H1 (cell line): ENCODE results near the gene SLC35A2. TPM values are rescaled to one million over a fixed set of nuclear protein-coding genes. Genes with fewer than 3 reads are reported as not detected.

Experiments used
- CTCF ChIA-PET: fragments of 300-600 bp; sonication (Branson Sonifier 250); formaldehyde crosslinking; loops from one replicate; lab custom pipeline; 2021; ENCODE audit not compliant: partially characterized antibody; lab: Charles Lee
- POLR2A ChIA-PET: fragments of 300-600 bp; sonication (Branson Sonifier 250); formaldehyde crosslinking; loops from one replicate; lab custom pipeline; 2021; ENCODE audit warnings: inconsistent platforms; ENCODE audit not compliant: partially characterized antibody; lab: Charles Lee
- DNase-seq, 2 experiments: peaks; one replicate each; pipeline versions ENCODE4 v3.0.0 to v3.0.0-alpha.2; 2010 to 2022; ENCODE audit warnings: low spot score in 2 of 2, low read depth in 1 of 2, mixed read lengths in 1 of 2
- FAIRE-seq: peaks from 2 replicates; lab custom pipeline; 2011; peaks lifted over from hg19 to GRCh38; lab: Jason Lieb, UNC
- H2AFZ ChIP-seq: 2 replicates; pipeline ENCODE4 v1.8.1; 2012; ENCODE audit warnings: low read length, inconsistent platforms
- H2AK5ac ChIP-seq: 2 replicates; pipeline ENCODE4 v1.6.1; 2013; ENCODE audit warnings: low read depth, low read length
- H2BK120ac ChIP-seq: replicated peaks from 2 replicates; pipeline ENCODE3; 2013; ENCODE audit warnings: low read depth, low read length, inconsistent platforms
- H2BK12ac ChIP-seq: 2 replicates; pipeline ENCODE4 v1.6.1; 2013; ENCODE audit warnings: low read depth, low read length
- H2BK15ac ChIP-seq: 2 replicates; pipeline ENCODE4 v1.6.1; 2013; ENCODE audit warnings: low read length
- H2BK20ac ChIP-seq: 2 replicates; pipeline ENCODE4 v1.6.1; 2013; ENCODE audit warnings: low read length
- H2BK5ac ChIP-seq: 2 replicates; pipeline ENCODE4 v1.6.1; 2013; ENCODE audit warnings: low read depth, low read length
- H3K14ac ChIP-seq: 2 replicates; pipeline ENCODE4 v1.6.1; 2013; ENCODE audit warnings: inconsistent platforms; ENCODE audit not compliant: insufficient read length
- H3K18ac ChIP-seq: 2 replicates; pipeline ENCODE4 v1.6.1; 2013; ENCODE audit warnings: low read length; ENCODE audit errors: extremely low read depth
- H3K23ac ChIP-seq: 2 replicates; pipeline ENCODE4 v1.6.1; 2013; ENCODE audit warnings: inconsistent platforms; ENCODE audit not compliant: insufficient read length
- H3K23me2 ChIP-seq: 2 replicates; pipeline ENCODE4 v1.6.1; 2013; ENCODE audit warnings: low read depth, low read length
- H3K27ac ChIP-seq: 2 replicates; pipeline ENCODE4 v1.6.1; 2011; ENCODE audit warnings: low read depth, low read length, inconsistent platforms
- H3K27me3 ChIP-seq, 4 experiments: replicated peaks in 1 of 4; 1 replicate in 1 of 4; 2 replicates in 3 of 4; pipeline versions ENCODE4 v1.6.1 to v1.8.1; 2011 to 2013; ENCODE audit warnings: low read length in 3 of 4, mild to moderate bottlenecking in 3 of 4, inconsistent platforms in 2 of 4, mixed read lengths in 2 of 4, moderate library complexity in 1 of 4; ENCODE audit not compliant: control insufficient read depth in 3 of 4, insufficient read depth in 3 of 4; ENCODE audit errors: extremely low read depth in 1 of 4
- H3K36me3 ChIP-seq, 4 experiments: 2 replicates each; pipeline versions ENCODE4 v1.6.1 to v1.8.1; 2011 to 2013; ENCODE audit warnings: mild to moderate bottlenecking in 4 of 4, low read length in 3 of 4, moderate library complexity in 2 of 4, control low read depth in 1 of 4, inconsistent platforms in 1 of 4; ENCODE audit not compliant: insufficient read depth in 4 of 4, control insufficient read depth in 2 of 4
- H3K4ac ChIP-seq: replicated peaks from 2 replicates; pipeline ENCODE3; 2013; ENCODE audit warnings: low read length, low read depth, mixed read lengths, inconsistent platforms; ENCODE audit not compliant: insufficient read length
- H3K4me1 ChIP-seq, 4 experiments: replicated peaks in 1 of 4; 1 replicate in 1 of 4; 2 replicates in 3 of 4; pipeline versions ENCODE4 v1.6.1 to v1.8.1; 2011 to 2013; ENCODE audit warnings: low read length in 3 of 4, inconsistent platforms in 2 of 4, mixed read lengths in 1 of 4; ENCODE audit not compliant: insufficient read depth in 4 of 4, control insufficient read depth in 3 of 4
- H3K4me2 ChIP-seq, 2 experiments: 2 replicates each; pipeline versions ENCODE4 v1.6.1 to v1.8.1; 2011 to 2013; ENCODE audit warnings: low read depth in 2 of 2, low read length in 2 of 2, control low read depth in 1 of 2, inconsistent platforms in 1 of 2, mild to moderate bottlenecking in 1 of 2; ENCODE audit not compliant: insufficient read depth in 1 of 2
- H3K4me3 ChIP-seq, 4 experiments: fragments of 200-600, 300-600 bp in 1 of 4; sonication (generic), shearing (Covaris generic), sonication (Bioruptor Twin) in 1 of 4; 2 replicates each; pipeline versions ENCODE4 v1.5.1 to v1.8.1; 2011 to 2016; ENCODE audit warnings: low read length in 4 of 4, low read depth in 3 of 4, control low read depth in 2 of 4, inconsistent platforms in 2 of 4, mild to moderate bottlenecking in 2 of 4, mixed read lengths in 1 of 4, moderate library complexity in 1 of 4; ENCODE audit not compliant: insufficient read depth in 2 of 4; ENCODE audit errors: extremely low read depth in 1 of 4
- H3K56ac ChIP-seq: replicated peaks from 2 replicates; pipeline ENCODE3; 2013; ENCODE audit warnings: low read depth, mild to moderate bottlenecking, mixed read lengths, low read length, inconsistent platforms; ENCODE audit not compliant: insufficient read length
- H3K79me1 ChIP-seq: 2 replicates; pipeline ENCODE4 v1.6.1; 2013; ENCODE audit warnings: low read depth, low read length, control low read depth
- H3K79me2 ChIP-seq, 2 experiments: 2 replicates each; pipeline versions ENCODE4 v1.6.1 to v1.8.1; 2012 to 2013; ENCODE audit warnings: low read length in 2 of 2, mild to moderate bottlenecking in 2 of 2, inconsistent platforms in 1 of 2; ENCODE audit not compliant: insufficient read depth in 2 of 2, control insufficient read depth in 1 of 2
- H3K9ac ChIP-seq, 4 experiments: replicated peaks in 1 of 4; 1 replicate in 1 of 4; 2 replicates in 3 of 4; pipeline versions ENCODE4 v1.6.1 to v1.8.1; 2011 to 2013; ENCODE audit warnings: low read depth in 3 of 4, low read length in 3 of 4, control low read depth in 2 of 4, mild to moderate bottlenecking in 2 of 4, moderate library complexity in 2 of 4, inconsistent platforms in 1 of 4; ENCODE audit errors: extremely low read depth in 1 of 4
- H3K9me3 ChIP-seq, 2 experiments: 2 replicates each; pipeline versions ENCODE4 v1.6.1 to v1.8.1; 2012 to 2013; ENCODE audit warnings: mild to moderate bottlenecking in 2 of 2, moderate library complexity in 2 of 2, control low read depth in 1 of 2, inconsistent platforms in 1 of 2, low read depth in 1 of 2, low read length in 1 of 2, mixed read lengths in 1 of 2; ENCODE audit not compliant: insufficient read depth in 2 of 2
- H4K20me1 ChIP-seq, 2 experiments: replicated peaks in 1 of 2; 2 replicates each; pipeline versions ENCODE3 to v1.8.1; 2011 to 2013; ENCODE audit warnings: inconsistent platforms in 2 of 2, low read length in 2 of 2, mild to moderate bottlenecking in 1 of 2; ENCODE audit not compliant: insufficient read depth in 2 of 2, control insufficient read depth in 1 of 2
- H4K5ac ChIP-seq: 2 replicates; pipeline ENCODE4 v1.6.1; 2013; ENCODE audit warnings: low read length, low read depth, mixed read lengths, inconsistent platforms; ENCODE audit not compliant: insufficient read length
- H4K8ac ChIP-seq: 2 replicates; pipeline ENCODE4 v1.8.0; 2013; ENCODE audit warnings: mild to moderate bottlenecking, moderate library complexity, low read length, inconsistent platforms; ENCODE audit not compliant: insufficient read depth; ENCODE audit errors: extremely low read depth
- H4K91ac ChIP-seq: replicated peaks from 2 replicates; pipeline ENCODE3; 2013; ENCODE audit warnings: low read length, mixed read lengths, inconsistent platforms; ENCODE audit not compliant: insufficient read length
- ATF3 ChIP-seq: IDR thresholded peaks from 2 replicates; pipeline ENCODE4 v1.6.1; 2011; ENCODE audit warnings: low read depth, mild to moderate bottlenecking, low read length; ENCODE audit not compliant: insufficient read depth
- BACH1 ChIP-seq: IDR thresholded peaks from 2 replicates; pipeline ENCODE4 v1.6.1; 2012; ENCODE audit warnings: low read length, improper control_type of control experiment
- CHD2 ChIP-seq: IDR thresholded peaks from 2 replicates; pipeline ENCODE4 v1.6.1; 2012; ENCODE audit warnings: low read length, improper control_type of control experiment
- EGR1 ChIP-seq: IDR thresholded peaks from 2 replicates; pipeline ENCODE4 v1.6.1; 2011; ENCODE audit warnings: low read depth, low read length, borderline replicate concordance
- HDAC2 ChIP-seq, 2 experiments: fragments of 300-600 bp in 1 of 2; sonication (generic) in 1 of 2; IDR thresholded peaks; 2 replicates each; pipeline ENCODE4 v1.6.1; 2011 to 2012; ENCODE audit warnings: low read depth in 2 of 2, low read length in 2 of 2, mild to moderate bottlenecking in 2 of 2, moderate library complexity in 2 of 2, borderline replicate concordance in 1 of 2, inconsistent platforms in 1 of 2
- NANOG ChIP-seq: IDR thresholded peaks from 2 replicates; pipeline ENCODE4 v1.6.1; 2011; ENCODE audit warnings: low read length, low read depth, mild to moderate bottlenecking, inconsistent platforms; ENCODE audit not compliant: insufficient read depth, poor library complexity, severe bottlenecking
- SP4 ChIP-seq: IDR thresholded peaks from 2 replicates; pipeline ENCODE4 v1.6.1; 2012; ENCODE audit warnings: low read length, inconsistent platforms
- TCF12 ChIP-seq: IDR thresholded peaks from 2 replicates; pipeline ENCODE4 v1.6.1; 2011; ENCODE audit warnings: low read depth, mild to moderate bottlenecking, low read length
- TEAD4 ChIP-seq: IDR thresholded peaks from 2 replicates; pipeline ENCODE4 v1.6.1; 2012; ENCODE audit warnings: low read depth, low read length, inconsistent platforms, mixed read lengths
- YY1 ChIP-seq: IDR thresholded peaks from 2 replicates; pipeline ENCODE4 v1.6.1; 2011; ENCODE audit warnings: low read depth, mild to moderate bottlenecking, low read length
- WGBS, 2 experiments: shearing (Covaris generic) in 1 of 2; methylation state at CpG; one replicate each; pipeline versions ENCODE4 v1.1.6 to v1.1.7; 2013 to 2015; ENCODE audit warnings: low lambda C conversion rate in 2 of 2, mixed read lengths in 2 of 2, inconsistent platforms in 1 of 2, low coverage in 1 of 2, missing lambda C conversion rate in 1 of 2; ENCODE audit not compliant: insufficient replicate concordance in 2 of 2, insufficient coverage in 1 of 2, insufficient read length in 1 of 2; ENCODE audit errors: extremely low coverage in 1 of 2, missing lambda C conversion rate in 1 of 2; 5-methylcytosine and 5-hydroxymethylcytosine counted together
- polyA plus RNA-seq, 7 experiments: library from polyadenylated mRNA; depleted of rRNA in 3 of 7; stranded (reverse) in 5 of 7; unstranded in 2 of 7; fragments of >200 nt in 5 of 7; fragments of 200-250 nt in 2 of 7; gene quantifications; 1 replicate in 5 of 7; 2 replicates in 1 of 7; 4 replicates in 1 of 7; pipeline versions ENCODE4 v1.2.1 to v1.2.3, GENCODE V29; 2011 to 2013; ENCODE audit warnings: missing spikeins in 2 of 7, mixed read lengths in 2 of 7
- total RNA-seq: library from RNA; stranded (reverse); fragmentation: NEBNext Ultra II Directional; extraction: Animal tissue kit (Norgen Biotek cat#: 25700); gene quantifications from 2 replicates; pipeline ENCODE4 v1.2.1, GENCODE V29; 2021
- TF ChIP-seq, protein P1 (sequence below): IDR thresholded peaks from 2 replicates; pipeline ENCODE4 v1.6.1; 2011; ENCODE audit warnings: low read length, improper control_type of control experiment

SLC35A2 gene
- total and polyA plus RNA-seq, 2 of the 8 experiments (the other 6 are each of a cell fraction or from before 2014, with no cell fraction given), result 21.4 to 48.3 TPM

DNA sequence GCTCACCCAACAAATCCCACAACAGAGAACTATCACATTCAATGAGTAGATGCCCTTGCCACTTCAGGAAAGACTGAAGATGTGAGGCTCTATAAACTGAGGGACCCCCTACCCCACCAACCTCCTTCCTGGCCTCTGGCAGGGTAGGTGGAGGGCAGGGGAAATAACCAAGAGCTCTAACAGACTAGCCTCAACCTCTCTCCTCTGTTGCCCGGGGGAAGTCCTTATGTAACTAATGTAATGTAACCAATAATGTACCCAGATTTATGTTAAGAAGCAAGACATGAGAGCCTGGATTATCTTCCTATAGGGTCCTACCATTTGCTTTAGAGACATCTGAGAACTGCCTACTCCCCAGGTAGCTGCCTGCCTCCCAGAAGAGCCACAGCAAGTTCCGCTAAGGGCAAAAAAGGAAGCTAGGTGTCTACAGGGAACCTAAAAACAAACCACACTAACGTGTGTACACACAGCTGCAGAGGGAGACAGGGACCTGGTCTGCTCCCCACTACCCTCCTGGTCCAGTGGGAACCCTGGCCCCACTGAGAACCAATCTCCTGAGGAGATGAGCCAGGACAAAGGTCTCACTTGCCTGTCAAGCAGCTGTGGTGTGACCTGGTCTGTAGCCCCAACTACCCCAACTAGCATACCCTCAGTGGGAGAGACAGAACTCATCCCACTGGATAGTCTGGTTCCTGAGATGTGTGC is 28.2 kb upstream of the SLC35A2 start:
- Histone ChIP-seq H4K5ac (no peak overlapping the region), H2BK20ac (no peak overlapping the region), H3K4me2 (no peak overlapping the region), H3K23me2 (no peaks in the 10 kb centered on the region; the same call in 1 of the 2 replicates), H3K18ac (no peak overlapping the region), H2AFZ (no peak overlapping the region), H3K27ac (no peak overlapping the region; the same call in 1 of the 2 replicates), H3K79me1 (no peaks in the 10 kb centered on the region), H2BK12ac (no peak overlapping the region), H3K4me3 (no peak overlapping the region), H4K91ac (no peak overlapping the region), H3K27me3 (no peaks in the 10 kb centered on the region), H3K9ac (no peak overlapping the region), H3K36me3 (peaks cover 0 to 14% (median under 1%) of the 10 kb centered on the region in 4 experiments; a peak in 4 of 8 replicates), H4K20me1 (peaks cover 0 to 4% of the 10 kb centered on the region in 2 experiments), H2AK5ac (no peak overlapping the region), H3K23ac (no peak overlapping the region), H2BK120ac (no peak overlapping the region), H4K8ac (no peak overlapping the region), H2BK15ac (no peak overlapping the region), H2BK5ac (no peak overlapping the region), H3K4me1 (peaks cover 0 to 12% (median 3%) of the 10 kb centered on the region in 4 experiments; a peak in 6 of 7 replicates), H3K14ac (no peak overlapping the region), H3K4ac (no peak overlapping the region), H3K9me3 (no peaks in the 10 kb centered on the region), H3K79me2 (peaks cover 0 to 72% of the 10 kb centered on the region in 2 experiments; a peak in 2 of 4 replicates), H3K56ac (no peak overlapping the region)
- CTCF ChIA-PET, result interaction anchor here (0.8 to 2.9 kb wide), 5 partner anchors 9 to 181 kb away, joined by 3 to 13 read pairs (median 4); no protein-coding TSS in a partner anchor
- DNase-seq (no peak), FAIRE-seq (no peak)
- 85% methylated on average over 3 of the region's 3 CpGs; no CpG with 5 or more reads in 1 of the 2 experiments for WGBS, 2 experiments
- POLR2A ChIA-PET, result interaction anchor here (1.3 to 21.5 kb wide), 3 partner anchors 16 to 42 kb away, joined by 3 to 572 read pairs (median 6); partner anchors contain the start of genes PIM2, PQBP1, SLC35A2 and TIMM17B
- no peak for TF ChIP-seq YY1
- no peak for TF ChIP-seq HDAC2 (IDR thresholded peaks at IDR 0.05; ENCODE audit: borderline replicate concordance in 1 of 2, low read depth in 2 of 2, low read length in 2 of 2)
- no peak for TF ChIP-seq EGR1
- TF ChIP-seq SP4, result no peak
- no peak for TF ChIP-seq TCF12
- TF ChIP-seq TEAD4, result no peak
- no peak for TF ChIP-seq ATF3
- no peak for TF ChIP-seq CHD2
- TF ChIP-seq BACH1, result no peak
- no peak for TF ChIP-seq NANOG
- TF ChIP-seq, protein P1, sequence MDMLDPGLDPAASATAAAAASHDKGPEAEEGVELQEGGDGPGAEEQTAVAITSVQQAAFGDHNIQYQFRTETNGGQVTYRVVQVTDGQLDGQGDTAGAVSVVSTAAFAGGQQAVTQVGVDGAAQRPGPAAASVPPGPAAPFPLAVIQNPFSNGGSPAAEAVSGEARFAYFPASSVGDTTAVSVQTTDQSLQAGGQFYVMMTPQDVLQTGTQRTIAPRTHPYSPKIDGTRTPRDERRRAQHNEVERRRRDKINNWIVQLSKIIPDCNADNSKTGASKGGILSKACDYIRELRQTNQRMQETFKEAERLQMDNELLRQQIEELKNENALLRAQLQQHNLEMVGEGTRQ, result no peak
